OCI-LY3 (cell line): ENCODE results near the gene SYNE2.

Experiments used
- EZH2phosphoT487 ChIP-seq: fragments of 200-600 bp; shearing (Covaris generic); IDR thresholded peaks from 2 replicates; pipeline ENCODE4 v1.6.1; 2018; ENCODE audit warnings: antibody characterized with exemption, mixed run types, low read depth
- TF ChIP-seq, protein P1 (sequence below): fragments of 200-600, 300-600 bp; sonication (generic); IDR thresholded peaks from 2 replicates; pipeline ENCODE4 v1.5.1; 2014; ENCODE audit warnings: antibody characterized with exemption, low read length, low read depth

DNA sequence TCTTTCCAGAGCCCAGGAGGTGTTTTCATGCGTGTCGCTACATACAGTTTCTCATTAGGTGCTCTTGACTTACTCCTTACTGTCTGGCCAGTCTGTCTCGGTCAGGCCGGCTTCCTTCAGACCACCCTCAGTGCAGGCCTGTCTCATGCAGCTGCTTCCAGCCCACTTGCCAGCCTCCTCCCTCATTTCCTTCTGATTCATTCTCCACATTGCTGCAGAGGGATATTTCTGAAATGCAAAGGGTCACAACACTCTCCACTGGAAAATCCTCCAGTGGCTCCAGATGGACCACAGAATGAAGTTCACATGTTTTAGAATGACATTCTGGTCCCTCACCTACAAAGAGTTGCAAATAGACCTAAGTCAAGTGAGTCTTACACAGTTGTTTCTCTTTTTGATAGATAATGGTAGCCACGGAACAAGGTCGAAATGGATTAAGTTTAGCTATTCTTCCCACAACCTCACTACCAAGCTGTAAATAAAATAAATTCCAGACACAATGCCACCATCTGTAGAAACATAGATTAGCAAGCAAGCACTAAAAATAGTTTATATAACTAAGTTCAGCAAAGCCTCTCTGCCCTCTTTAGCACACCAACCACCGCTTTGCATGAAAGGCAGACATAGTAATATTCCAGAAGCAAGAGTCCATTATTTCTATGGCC, 294.5 kb downstream of the SYNE2 start:
- TF ChIP-seq, protein P1, sequence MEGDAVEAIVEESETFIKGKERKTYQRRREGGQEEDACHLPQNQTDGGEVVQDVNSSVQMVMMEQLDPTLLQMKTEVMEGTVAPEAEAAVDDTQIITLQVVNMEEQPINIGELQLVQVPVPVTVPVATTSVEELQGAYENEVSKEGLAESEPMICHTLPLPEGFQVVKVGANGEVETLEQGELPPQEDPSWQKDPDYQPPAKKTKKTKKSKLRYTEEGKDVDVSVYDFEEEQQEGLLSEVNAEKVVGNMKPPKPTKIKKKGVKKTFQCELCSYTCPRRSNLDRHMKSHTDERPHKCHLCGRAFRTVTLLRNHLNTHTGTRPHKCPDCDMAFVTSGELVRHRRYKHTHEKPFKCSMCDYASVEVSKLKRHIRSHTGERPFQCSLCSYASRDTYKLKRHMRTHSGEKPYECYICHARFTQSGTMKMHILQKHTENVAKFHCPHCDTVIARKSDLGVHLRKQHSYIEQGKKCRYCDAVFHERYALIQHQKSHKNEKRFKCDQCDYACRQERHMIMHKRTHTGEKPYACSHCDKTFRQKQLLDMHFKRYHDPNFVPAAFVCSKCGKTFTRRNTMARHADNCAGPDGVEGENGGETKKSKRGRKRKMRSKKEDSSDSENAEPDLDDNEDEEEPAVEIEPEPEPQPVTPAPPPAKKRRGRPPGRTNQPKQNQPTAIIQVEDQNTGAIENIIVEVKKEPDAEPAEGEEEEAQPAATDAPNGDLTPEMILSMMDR, result no peak
- no peak for TF ChIP-seq EZH2phosphoT487
